A673 (cell line): ENCODE data around the gene MAEL.

ENCODE experiments used
- EZH2 ChIP-seq: fragments of 200-600 bp; sonication (generic); IDR thresholded peaks from 2 replicates; pipeline ENCODE4 v1.6.1; 2017; ENCODE audit warnings: borderline replicate concordance, low read depth, mild to moderate bottlenecking, mixed read lengths, antibody characterized with exemption, low read length; ENCODE audit not compliant: poor library complexity, severe bottlenecking
- TF ChIP-seq, protein P1 (sequence below): fragments of 300-800, 200-600 bp; sonication (generic); conservative IDR thresholded peaks from 2 replicates; pipeline ENCODE4 v1.5.1; 2017; ENCODE audit warnings: low read depth, mild to moderate bottlenecking, antibody characterized with exemption, low read length, moderate library complexity, mixed read lengths

DNA sequence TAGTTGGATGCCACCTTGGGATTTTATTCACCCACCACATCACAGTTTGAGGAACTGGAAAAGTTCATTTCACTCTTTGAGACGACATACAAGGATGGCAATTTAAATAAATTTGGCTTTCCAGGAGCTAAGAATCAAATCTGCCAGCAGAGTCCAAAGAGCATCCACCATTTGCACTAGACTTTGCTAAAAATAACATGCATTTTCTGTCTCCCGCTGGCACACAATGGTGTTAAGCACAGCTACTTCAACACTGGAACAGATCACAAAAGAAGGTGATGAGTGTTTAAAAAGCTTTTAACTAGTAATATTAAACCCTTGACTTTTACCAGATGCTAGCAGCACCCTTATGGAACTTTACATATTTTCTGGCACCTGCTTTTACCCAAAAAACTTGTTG is 44.6 kb downstream of the MAEL start:
- TF ChIP-seq, protein P1, sequence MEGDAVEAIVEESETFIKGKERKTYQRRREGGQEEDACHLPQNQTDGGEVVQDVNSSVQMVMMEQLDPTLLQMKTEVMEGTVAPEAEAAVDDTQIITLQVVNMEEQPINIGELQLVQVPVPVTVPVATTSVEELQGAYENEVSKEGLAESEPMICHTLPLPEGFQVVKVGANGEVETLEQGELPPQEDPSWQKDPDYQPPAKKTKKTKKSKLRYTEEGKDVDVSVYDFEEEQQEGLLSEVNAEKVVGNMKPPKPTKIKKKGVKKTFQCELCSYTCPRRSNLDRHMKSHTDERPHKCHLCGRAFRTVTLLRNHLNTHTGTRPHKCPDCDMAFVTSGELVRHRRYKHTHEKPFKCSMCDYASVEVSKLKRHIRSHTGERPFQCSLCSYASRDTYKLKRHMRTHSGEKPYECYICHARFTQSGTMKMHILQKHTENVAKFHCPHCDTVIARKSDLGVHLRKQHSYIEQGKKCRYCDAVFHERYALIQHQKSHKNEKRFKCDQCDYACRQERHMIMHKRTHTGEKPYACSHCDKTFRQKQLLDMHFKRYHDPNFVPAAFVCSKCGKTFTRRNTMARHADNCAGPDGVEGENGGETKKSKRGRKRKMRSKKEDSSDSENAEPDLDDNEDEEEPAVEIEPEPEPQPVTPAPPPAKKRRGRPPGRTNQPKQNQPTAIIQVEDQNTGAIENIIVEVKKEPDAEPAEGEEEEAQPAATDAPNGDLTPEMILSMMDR, result no peak
- no peak for TF ChIP-seq EZH2
